ENCODE data around the gene KPNA1. TPM values are rescaled to one million over a fixed set of nuclear protein-coding genes. Genes with fewer than 3 reads are reported as not detected.

The KPNA1 gene
- total RNA-seq, 3 donors from 2014 or later (not counting 1 experiment from before 2014, with no cell fraction given): 62.3 to 67.1 (median 63.1) TPM

DNA sequence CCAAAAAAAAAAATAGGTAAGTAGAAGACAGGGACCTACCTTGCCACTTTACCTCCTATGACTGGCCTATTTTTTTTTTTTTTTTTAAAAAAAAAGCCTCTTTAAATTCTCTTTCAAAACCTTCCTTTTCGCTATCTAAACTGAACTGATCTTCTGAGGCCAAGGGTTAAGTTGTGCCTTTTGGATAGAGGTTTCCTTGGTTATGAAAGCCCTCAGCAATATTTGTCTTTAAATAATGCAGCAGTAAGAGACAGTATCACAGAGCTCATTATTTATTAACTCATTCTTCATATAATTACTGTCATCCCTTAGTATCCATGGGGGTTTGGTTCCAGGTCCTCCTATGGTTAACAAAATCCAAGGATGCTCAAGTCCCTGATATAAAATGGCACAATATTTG, 140.7 kb downstream of the KPNA1 start:
- DNase-seq: no peak
- H3K27ac ChIP-seq (ENCODE audit: low read length): no peak overlapping the region
- Mint-ChIP-seq H3K9me3 (no peaks in the 10 kb centered on the region), H3K4me3 (no peak overlapping the region), H3K27me3 (ENCODE audit: low read depth in 2 of 2) (no peaks in the 10 kb centered on the region), H3K27ac (no peak overlapping the region), H3K4me1 (peaks cover 4 to 5% of the 10 kb centered on the region in 2 donors), H3K36me3 (peaks cover 7% of the 10 kb centered on the region)
- TF ChIP-seq, protein P1, sequence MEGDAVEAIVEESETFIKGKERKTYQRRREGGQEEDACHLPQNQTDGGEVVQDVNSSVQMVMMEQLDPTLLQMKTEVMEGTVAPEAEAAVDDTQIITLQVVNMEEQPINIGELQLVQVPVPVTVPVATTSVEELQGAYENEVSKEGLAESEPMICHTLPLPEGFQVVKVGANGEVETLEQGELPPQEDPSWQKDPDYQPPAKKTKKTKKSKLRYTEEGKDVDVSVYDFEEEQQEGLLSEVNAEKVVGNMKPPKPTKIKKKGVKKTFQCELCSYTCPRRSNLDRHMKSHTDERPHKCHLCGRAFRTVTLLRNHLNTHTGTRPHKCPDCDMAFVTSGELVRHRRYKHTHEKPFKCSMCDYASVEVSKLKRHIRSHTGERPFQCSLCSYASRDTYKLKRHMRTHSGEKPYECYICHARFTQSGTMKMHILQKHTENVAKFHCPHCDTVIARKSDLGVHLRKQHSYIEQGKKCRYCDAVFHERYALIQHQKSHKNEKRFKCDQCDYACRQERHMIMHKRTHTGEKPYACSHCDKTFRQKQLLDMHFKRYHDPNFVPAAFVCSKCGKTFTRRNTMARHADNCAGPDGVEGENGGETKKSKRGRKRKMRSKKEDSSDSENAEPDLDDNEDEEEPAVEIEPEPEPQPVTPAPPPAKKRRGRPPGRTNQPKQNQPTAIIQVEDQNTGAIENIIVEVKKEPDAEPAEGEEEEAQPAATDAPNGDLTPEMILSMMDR (IDR thresholded peaks at IDR 0.05): no peak
- no peaks in the 10 kb centered on the region for H3K27me3 ChIP-seq (ENCODE audit: control insufficient read depth, insufficient read depth, low read length)
- H3K4me1 ChIP-seq (ENCODE audit: control insufficient read depth, insufficient read depth, low read length): no peaks in the 10 kb centered on the region
- no peak for ATAC-seq
- WGBS (ENCODE audit: insufficient coverage): no CpG with 5 or more reads among the region's 1 CpG
- H3K9me3 ChIP-seq (ENCODE audit: control insufficient read depth, insufficient read depth, low read length): no peaks in the 10 kb centered on the region
- intact Hi-C loops (cut with micrococcal nuclease): no loop called here
- H3K4me3 ChIP-seq (ENCODE audit: low read length): no peak overlapping the region
- peaks cover 18% of the 10 kb centered on the region for H3K36me3 ChIP-seq (ENCODE audit: control insufficient read depth, insufficient read depth, low read length)

Other genes starting within 250 kb of the KPNA1 start
- 1 to 10 TPM; 3.1 to 7.8 (median 4.0) TPM for gene CSTA, start 189.7 kb downstream of the KPNA1 start, total RNA-seq
- gene MIX23, start 131.7 kb downstream of the KPNA1 start, total RNA-seq: 10 to 100 TPM in 2 of 3 donors, 1 to 10 TPM in 1; 9.6 to 16.4 (median 14.1) TPM
- gene FAM162A, start 130.8 kb downstream of the KPNA1 start, total RNA-seq: 10 to 100 TPM; 12.2 to 18.4 (median 16.3) TPM
- 1 to 10 TPM; 5.1 to 9.4 (median 6.3) TPM for gene WDR5B, start 98.9 kb downstream of the KPNA1 start, total RNA-seq
- 10 to 100 TPM; 23.8 to 41.1 (median 38.5) TPM for gene PARP9, start 49.4 kb upstream of the KPNA1 start, total RNA-seq
- gene DTX3L, start 49.4 kb upstream of the KPNA1 start, total RNA-seq: 10 to 100 TPM; 40.8 to 61.0 (median 51.8) TPM
- 100 to 1,000 TPM; 164 to 199 (median 198) TPM for gene PARP15, start 62.7 kb upstream of the KPNA1 start, total RNA-seq
- gene PARP14, start 165.9 kb upstream of the KPNA1 start, total RNA-seq: 10 to 100 TPM; 77.6 to 92.6 (median 89.9) TPM

Data from natural killer cell (primary cell).